ENCODE measurements around the gene PCBD1. TPM values are rescaled to one million over a fixed set of nuclear protein-coding genes. Genes with fewer than 3 reads are reported as not detected.
A peak's percentile ranks its signal among the peaks of the same experiment; 100 is the strongest.

The PCBD1 gene
- total RNA-seq, 1 donor: 19.9 TPM

DNA sequence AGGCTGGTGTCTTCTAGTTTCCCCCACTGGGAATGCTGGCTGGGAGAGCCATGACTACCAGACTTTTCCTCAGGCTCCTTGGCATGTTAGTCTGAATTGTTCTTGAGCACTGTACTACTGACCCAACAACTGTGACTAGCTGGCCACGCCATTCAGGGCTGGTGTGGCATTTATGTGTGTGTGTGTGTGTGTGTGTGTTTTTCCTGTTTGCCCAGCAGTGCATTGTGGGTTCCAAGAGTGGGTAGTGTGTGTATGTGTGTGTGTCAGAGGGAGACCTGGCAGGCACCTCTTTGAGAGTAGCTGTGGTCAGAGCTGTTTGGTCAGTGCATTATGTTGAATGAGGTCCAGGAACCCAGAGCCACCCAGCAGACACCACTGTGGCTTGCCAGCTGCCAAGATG is 9.2 kb downstream of the PCBD1 start:
- H3K27ac ChIP-seq (ENCODE audit: low read depth, low read length): no peak overlapping the region
- peaks cover 33% of the 10 kb centered on the region for H3K36me3 ChIP-seq (ENCODE audit: insufficient read depth, low read length)
- DNase-seq (ENCODE audit: insufficient read length, low spot score, missing footprints): peak; percentile 78
- no peaks in the 10 kb centered on the region for H3K9me3 ChIP-seq (ENCODE audit: low read depth, low read length)
- H4K20me1 ChIP-seq (ENCODE audit: insufficient read depth, low read length): no peaks in the 10 kb centered on the region
- TF ChIP-seq, protein P1, sequence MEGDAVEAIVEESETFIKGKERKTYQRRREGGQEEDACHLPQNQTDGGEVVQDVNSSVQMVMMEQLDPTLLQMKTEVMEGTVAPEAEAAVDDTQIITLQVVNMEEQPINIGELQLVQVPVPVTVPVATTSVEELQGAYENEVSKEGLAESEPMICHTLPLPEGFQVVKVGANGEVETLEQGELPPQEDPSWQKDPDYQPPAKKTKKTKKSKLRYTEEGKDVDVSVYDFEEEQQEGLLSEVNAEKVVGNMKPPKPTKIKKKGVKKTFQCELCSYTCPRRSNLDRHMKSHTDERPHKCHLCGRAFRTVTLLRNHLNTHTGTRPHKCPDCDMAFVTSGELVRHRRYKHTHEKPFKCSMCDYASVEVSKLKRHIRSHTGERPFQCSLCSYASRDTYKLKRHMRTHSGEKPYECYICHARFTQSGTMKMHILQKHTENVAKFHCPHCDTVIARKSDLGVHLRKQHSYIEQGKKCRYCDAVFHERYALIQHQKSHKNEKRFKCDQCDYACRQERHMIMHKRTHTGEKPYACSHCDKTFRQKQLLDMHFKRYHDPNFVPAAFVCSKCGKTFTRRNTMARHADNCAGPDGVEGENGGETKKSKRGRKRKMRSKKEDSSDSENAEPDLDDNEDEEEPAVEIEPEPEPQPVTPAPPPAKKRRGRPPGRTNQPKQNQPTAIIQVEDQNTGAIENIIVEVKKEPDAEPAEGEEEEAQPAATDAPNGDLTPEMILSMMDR (IDR thresholded peaks at IDR 0.05; ENCODE audit: extremely low read depth, low read depth, low read length): no peak
- H3K27me3 ChIP-seq (ENCODE audit: insufficient read depth, low read length): no peaks in the 10 kb centered on the region
- no peak overlapping the region for H3K4me3 ChIP-seq (ENCODE audit: insufficient read depth, low read length)
- no peak overlapping the region for H3K4me2 ChIP-seq (ENCODE audit: insufficient read depth, low read length)
- no peak overlapping the region for H2AFZ ChIP-seq (ENCODE audit: low read length)
- no peaks in the 10 kb centered on the region for H3K79me2 ChIP-seq (ENCODE audit: insufficient read depth, low read length)
- peaks cover 6% of the 10 kb centered on the region for H3K4me1 ChIP-seq (ENCODE audit: insufficient read depth, low read length)

DNA sequence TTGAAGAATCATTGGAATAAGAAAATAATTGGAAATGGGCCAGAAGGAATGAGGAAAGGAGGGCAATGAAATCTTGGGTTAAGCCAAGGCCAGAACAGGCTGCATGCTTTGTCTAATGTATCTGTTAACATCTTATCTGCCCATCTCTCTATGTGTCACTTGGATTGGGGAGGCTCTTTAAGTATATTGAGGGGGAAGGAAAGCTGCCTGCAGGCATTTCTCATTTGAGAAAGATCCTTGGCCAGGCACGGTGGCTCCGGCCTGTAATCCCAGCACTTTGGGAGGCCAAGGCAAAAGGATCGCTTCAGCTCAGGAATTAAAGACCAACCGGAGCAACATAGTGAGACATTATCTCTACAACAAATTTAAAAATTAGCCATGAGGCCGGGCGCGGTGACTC is 14.3 kb downstream of the PCBD1 start:
- TF ChIP-seq, protein P1 (IDR thresholded peaks at IDR 0.05; ENCODE audit: extremely low read depth, low read depth, low read length): no peak
- Histone ChIP-seq H3K36me3 (ENCODE audit: insufficient read depth, low read length) (peaks cover 53% of the 10 kb centered on the region), H3K9me3 (ENCODE audit: low read depth, low read length) (no peaks in the 10 kb centered on the region), H3K27ac (ENCODE audit: low read depth, low read length) (no peak overlapping the region), H3K79me2 (ENCODE audit: insufficient read depth, low read length) (no peaks in the 10 kb centered on the region), H2AFZ (ENCODE audit: low read length) (no peak overlapping the region), H3K4me1 (ENCODE audit: insufficient read depth, low read length) (peaks cover 2% of the 10 kb centered on the region), H3K27me3 (ENCODE audit: insufficient read depth, low read length) (no peaks in the 10 kb centered on the region), H3K4me2 (ENCODE audit: insufficient read depth, low read length) (no peak overlapping the region), H3K4me3 (ENCODE audit: insufficient read depth, low read length) (no peak overlapping the region), H4K20me1 (ENCODE audit: insufficient read depth, low read length) (no peaks in the 10 kb centered on the region)
- no peak for DNase-seq (ENCODE audit: insufficient read length, low spot score, missing footprints)

DNA sequence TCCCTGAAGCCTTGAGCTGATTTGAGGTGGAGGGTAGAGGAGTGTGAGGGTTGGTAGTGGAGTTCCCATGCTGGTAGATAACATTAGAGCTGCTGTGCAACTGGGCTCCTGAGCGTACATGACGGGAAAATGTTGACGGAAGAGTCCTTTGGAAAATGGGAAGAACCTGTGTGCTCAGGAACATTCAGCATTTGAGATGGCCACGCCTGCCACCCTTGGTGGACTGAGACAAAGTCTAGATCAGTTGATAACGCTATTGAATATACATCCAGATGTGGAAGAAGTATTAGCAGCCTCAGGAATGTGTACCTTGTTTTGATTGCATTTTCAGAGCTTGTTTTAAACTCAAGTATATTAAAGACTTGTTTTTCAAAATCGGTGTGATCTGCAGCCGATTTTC is 16.1 kb downstream of the PCBD1 start:
- no peak overlapping the region for H3K4me3 ChIP-seq (ENCODE audit: insufficient read depth, low read length)
- H3K27me3 ChIP-seq (ENCODE audit: insufficient read depth, low read length): no peaks in the 10 kb centered on the region

DNA sequence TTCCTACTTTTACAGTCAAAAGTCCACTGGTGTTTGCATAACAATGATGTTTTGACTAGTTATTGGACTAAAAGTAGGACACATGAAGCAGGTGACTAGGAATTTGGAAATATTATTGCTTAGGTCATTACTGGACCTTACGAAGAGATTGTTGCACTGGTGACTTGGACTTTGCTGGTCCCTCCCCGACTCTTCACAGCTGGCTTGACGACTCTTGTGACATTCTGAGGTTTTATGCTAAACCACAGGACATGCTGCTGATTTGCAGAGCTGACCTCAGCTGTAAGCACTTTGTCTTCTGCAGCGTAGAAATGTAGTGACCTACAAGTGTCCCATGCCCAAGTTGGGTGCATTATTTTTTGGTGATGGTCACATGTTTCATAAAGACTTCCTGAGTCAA is 21.9 kb downstream of the PCBD1 start:
- Histone ChIP-seq H4K20me1 (ENCODE audit: insufficient read depth, low read length) (no peaks in the 10 kb centered on the region), H2AFZ (ENCODE audit: low read length) (no peak overlapping the region), H3K4me2 (ENCODE audit: insufficient read depth, low read length) (no peak overlapping the region), H3K4me1 (ENCODE audit: insufficient read depth, low read length) (no peaks in the 10 kb centered on the region), H3K9me3 (ENCODE audit: low read depth, low read length) (no peaks in the 10 kb centered on the region), H3K4me3 (ENCODE audit: insufficient read depth, low read length) (no peak overlapping the region), H3K27me3 (ENCODE audit: insufficient read depth, low read length) (no peaks in the 10 kb centered on the region), H3K79me2 (ENCODE audit: insufficient read depth, low read length) (no peaks in the 10 kb centered on the region), H3K36me3 (ENCODE audit: insufficient read depth, low read length) (peaks cover 16% of the 10 kb centered on the region), H3K27ac (ENCODE audit: low read depth, low read length) (no peak overlapping the region)
- TF ChIP-seq, protein P1 (IDR thresholded peaks at IDR 0.05; ENCODE audit: extremely low read depth, low read depth, low read length): no peak
- DNase-seq (ENCODE audit: insufficient read length, low spot score, missing footprints): no peak

More for the DNA sequence above, 16.1 kb downstream of the PCBD1 start:
- H3K36me3 ChIP-seq (ENCODE audit: insufficient read depth, low read length): peaks cover 44% of the 10 kb centered on the region
- DNase-seq (ENCODE audit: insufficient read length, low spot score, missing footprints): no peak
- no peaks in the 10 kb centered on the region for H3K4me1 ChIP-seq (ENCODE audit: insufficient read depth, low read length)
- H3K9me3 ChIP-seq (ENCODE audit: low read depth, low read length): no peaks in the 10 kb centered on the region
- no peak overlapping the region for H3K27ac ChIP-seq (ENCODE audit: low read depth, low read length)
- TF ChIP-seq, protein P1 (IDR thresholded peaks at IDR 0.05; ENCODE audit: extremely low read depth, low read depth, low read length): no peak
- H2AFZ ChIP-seq (ENCODE audit: low read length): no peak overlapping the region
- H4K20me1 ChIP-seq (ENCODE audit: insufficient read depth, low read length): no peaks in the 10 kb centered on the region
- no peak overlapping the region for H3K4me2 ChIP-seq (ENCODE audit: insufficient read depth, low read length)
- H3K79me2 ChIP-seq (ENCODE audit: insufficient read depth, low read length): no peaks in the 10 kb centered on the region

Data from osteoblast (primary cell).